Endothelial cell of umbilical vein (primary cell): Measurements from ENCODE around the gene BCL11A. TPM values are rescaled to one million over a fixed set of nuclear protein-coding genes. Genes with fewer than 3 reads are reported as not detected.

Experiments
- BruUV-seq: library from RNA; stranded (reverse); fragments of 400-500 nt; replicated peaks from 2 replicates; lab custom pipeline; 2021; lab: Mats Ljungman, UMichigan
- CTCF ChIA-PET: fragments of 300-600, 350-600 bp; sonication (Branson Sonifier 250); formaldehyde crosslinking; loops from one replicate; lab custom pipeline; 2021; ENCODE audit warnings: antibody characterized with exemption, inconsistent platforms; lab: Charles Lee
- POLR2A ChIA-PET: fragments of 300-600, 350-600 bp; sonication (Branson Sonifier 250); formaldehyde crosslinking; loops from one replicate; lab custom pipeline; 2021; ENCODE audit warnings: antibody characterized with exemption, inconsistent platforms; lab: Charles Lee
- DNase-seq: peaks from one replicate; pipeline ENCODE4 v3.0.0-alpha.2; 2011; ENCODE audit warnings: low read depth, low spot score
- FAIRE-seq: peaks from 2 replicates; lab custom pipeline; 2011; peaks lifted over from hg19 to GRCh38; lab: Jason Lieb, UNC
- H2AFZ ChIP-seq: 2 replicates; pipeline ENCODE4 v1.6.0; 2012; ENCODE audit warnings: low read depth, low read length, control low read depth, inconsistent platforms
- H3K27ac ChIP-seq: 2 replicates; pipeline ENCODE4 v1.5.1; 2011; ENCODE audit warnings: low read depth, mild to moderate bottlenecking, control low read depth, low read length, moderate library complexity; ENCODE audit not compliant: insufficient read depth
- H3K27me3 ChIP-seq, 2 experiments: 2 replicates each; pipeline versions ENCODE4 v1.6.0 to v1.6.1; 2011; ENCODE audit warnings: low read length in 2 of 2, mixed read lengths in 1 of 2; ENCODE audit not compliant: control insufficient read depth in 2 of 2, insufficient read depth in 2 of 2
- H3K36me3 ChIP-seq, 2 experiments: 2 replicates in 1 of 2; 3 replicates in 1 of 2; pipeline ENCODE4 v1.5.1; 2011; ENCODE audit warnings: low read length in 2 of 2, mild to moderate bottlenecking in 1 of 2, moderate library complexity in 1 of 2; ENCODE audit not compliant: control insufficient read depth in 2 of 2, insufficient read depth in 2 of 2; ENCODE audit errors: extremely low read depth in 1 of 2
- H3K4me1 ChIP-seq: 3 replicates; pipeline ENCODE4 v1.5.1; 2011; ENCODE audit warnings: mild to moderate bottlenecking, low read length; ENCODE audit not compliant: control insufficient read depth, insufficient read depth; ENCODE audit errors: extremely low read depth
- H3K4me2 ChIP-seq: 2 replicates; pipeline ENCODE4 v1.6.1; 2011; ENCODE audit warnings: low read length, control low read depth, mixed read lengths; ENCODE audit not compliant: insufficient read depth
- H3K4me3 ChIP-seq, 3 experiments: fragments of 200-600 bp in 1 of 3; sonication (generic), shearing (Covaris generic) in 1 of 3; replicated peaks in 1 of 3; 2 replicates each; pipeline ENCODE4 v1.5.1; 2011 to 2016; ENCODE audit warnings: control low read depth in 3 of 3, low read length in 3 of 3, mild to moderate bottlenecking in 2 of 3, inconsistent platforms in 1 of 3, low read depth in 1 of 3, moderate library complexity in 1 of 3; ENCODE audit not compliant: insufficient read depth in 1 of 3
- H3K79me2 ChIP-seq: 2 replicates; pipeline ENCODE4 v1.6.0; 2012; ENCODE audit warnings: low read length, inconsistent platforms; ENCODE audit not compliant: control insufficient read depth, insufficient read depth
- H3K9ac ChIP-seq: replicated peaks from 2 replicates; pipeline ENCODE3; 2011; ENCODE audit warnings: low read length, control low read depth; ENCODE audit not compliant: insufficient read depth; ENCODE audit errors: extremely low read depth
- H3K9me1 ChIP-seq: replicated peaks from 3 replicates; pipeline ENCODE4 v1.6.0; 2011; ENCODE audit warnings: mild to moderate bottlenecking, low read length; ENCODE audit not compliant: control insufficient read depth, insufficient read depth; ENCODE audit errors: extremely low read depth
- H3K9me3 ChIP-seq: replicated peaks from 2 replicates; pipeline ENCODE4 v1.5.1; 2012; ENCODE audit warnings: low read length, inconsistent platforms; ENCODE audit not compliant: control insufficient read depth, insufficient read depth
- H4K20me1 ChIP-seq: replicated peaks from 2 replicates; pipeline ENCODE3; 2011; ENCODE audit warnings: mild to moderate bottlenecking, low read length; ENCODE audit not compliant: control insufficient read depth, insufficient read depth; ENCODE audit errors: extremely low read depth
- EZH2 ChIP-seq: IDR thresholded peaks from 2 replicates; pipeline ENCODE4 v1.6.1; 2012; ENCODE audit warnings: borderline replicate concordance, low read depth, mild to moderate bottlenecking, moderate library complexity, low read length, inconsistent platforms; ENCODE audit not compliant: severe bottlenecking
- FOS ChIP-seq: IDR thresholded peaks from 2 replicates; pipeline ENCODE4 v1.6.1; 2011; ENCODE audit warnings: mild to moderate bottlenecking, low read length, moderate library complexity, borderline replicate concordance; ENCODE audit not compliant: insufficient read depth
- GATA2 ChIP-seq: IDR thresholded peaks from 2 replicates; pipeline ENCODE4 v1.7.0; 2011; ENCODE audit warnings: low read depth, mild to moderate bottlenecking, moderate library complexity, mixed read lengths, low read length; ENCODE audit not compliant: insufficient read length, insufficient read depth
- JUN ChIP-seq: IDR thresholded peaks from 2 replicates; pipeline ENCODE4 v1.6.1; 2011; ENCODE audit warnings: borderline replicate concordance, low read depth; ENCODE audit not compliant: insufficient read length, insufficient read depth
- MYC ChIP-seq: IDR thresholded peaks from one replicate; pipeline ENCODE4 v1.6.1; 2011; ENCODE audit warnings: mild to moderate bottlenecking, low read depth, low read length
- POLR2A ChIP-seq: IDR thresholded peaks from 2 replicates; pipeline ENCODE4 v1.6.1; 2012; ENCODE audit warnings: low read depth, mild to moderate bottlenecking, control low read depth, low read length
- POLR2AphosphoS5 ChIP-seq: IDR thresholded peaks from 2 replicates; pipeline ENCODE4 v1.6.1; 2012; ENCODE audit warnings: low read depth, mild to moderate bottlenecking, control low read depth, low read length, moderate library complexity; ENCODE audit not compliant: insufficient read depth
- dilution Hi-C: fragments of 300-500 bp; cut with MboI; formaldehyde crosslinking; loops from one replicate; pipeline ENCODE4 v1.15.0; 2019; ENCODE audit warnings: low sequenced_read_pairs; ENCODE audit not compliant: extremely low pct_ligation_motif_present
- intact Hi-C: fragments of 100-400 bp; cut with micrococcal nuclease; formaldehyde crosslinking; loops from one replicate; pipeline ENCODE4 v1.10.0; 2022
- polyA plus RNA-seq, 4 experiments: library from polyadenylated mRNA; depleted of rRNA in 3 of 4; stranded (reverse) in 3 of 4; unstranded in 1 of 4; fragments of >200 nt; gene quantifications; 2 replicates each; pipeline versions ENCODE4 v1.2.1 to v1.2.3, GENCODE V29; 2011 to 2012; ENCODE audit warnings: missing spikeins in 1 of 4
- total RNA-seq: library from RNA; stranded (reverse); gene quantifications from 2 replicates; pipeline ENCODE4 v1.2.3, GENCODE V29; 2021
- TF ChIP-seq, protein P1 (sequence below), 2 donors: IDR thresholded peaks; 1 replicate in 1 of 2; 2 replicates in 1 of 2; pipeline ENCODE4 v1.5.1; 2011; ENCODE audit warnings: low read length in 2 of 2, mild to moderate bottlenecking in 2 of 2, moderate library complexity in 2 of 2, control low read depth in 1 of 2, inconsistent platforms in 1 of 2, low read depth in 1 of 2; ENCODE audit not compliant: insufficient read depth in 1 of 2; ENCODE audit errors: extremely low read depth in 1 of 2
- TF ChIP-seq, protein P2 (sequence below): IDR thresholded peaks from 2 replicates; pipeline ENCODE4 v1.6.1; 2011; ENCODE audit not compliant: insufficient read depth, insufficient read length

The BCL11A gene
- total and polyA plus RNA-seq, 2 donors (not counting 3 experiments of a cell fraction or from before 2014, with no cell fraction given), result 0.12 to 0.88 TPM

DNA sequence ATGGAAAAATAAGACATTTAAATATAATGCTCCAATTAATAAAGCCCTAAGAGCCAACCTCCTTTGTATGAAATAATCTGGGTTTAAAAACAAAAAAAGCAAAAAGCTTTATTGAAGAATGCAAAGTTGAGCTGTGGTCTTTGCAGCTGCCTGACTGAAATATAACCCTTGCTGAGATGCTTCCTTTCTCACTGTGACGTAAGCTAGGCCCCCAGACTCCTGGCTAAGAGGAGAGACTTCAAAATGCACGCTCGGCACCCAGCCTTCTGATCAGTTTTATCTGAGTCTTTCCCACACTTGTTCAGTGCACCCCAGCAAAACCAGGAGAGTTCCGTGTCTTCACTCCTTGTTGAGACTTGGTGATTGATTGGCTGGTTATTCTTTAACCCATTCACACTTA is 115.3 kb downstream of the BCL11A start:
- no peak overlapping the region for H3K4me2 ChIP-seq
- ChIA-PET POLR2A (no interaction called here), CTCF (no interaction called here)
- TF ChIP-seq POLR2A (no peak), POLR2AphosphoS5 (no peak), JUN (no peak), MYC (no peak), EZH2 (no peak), GATA2 (no peak), FOS (no peak)
- TF ChIP-seq, protein P1, sequence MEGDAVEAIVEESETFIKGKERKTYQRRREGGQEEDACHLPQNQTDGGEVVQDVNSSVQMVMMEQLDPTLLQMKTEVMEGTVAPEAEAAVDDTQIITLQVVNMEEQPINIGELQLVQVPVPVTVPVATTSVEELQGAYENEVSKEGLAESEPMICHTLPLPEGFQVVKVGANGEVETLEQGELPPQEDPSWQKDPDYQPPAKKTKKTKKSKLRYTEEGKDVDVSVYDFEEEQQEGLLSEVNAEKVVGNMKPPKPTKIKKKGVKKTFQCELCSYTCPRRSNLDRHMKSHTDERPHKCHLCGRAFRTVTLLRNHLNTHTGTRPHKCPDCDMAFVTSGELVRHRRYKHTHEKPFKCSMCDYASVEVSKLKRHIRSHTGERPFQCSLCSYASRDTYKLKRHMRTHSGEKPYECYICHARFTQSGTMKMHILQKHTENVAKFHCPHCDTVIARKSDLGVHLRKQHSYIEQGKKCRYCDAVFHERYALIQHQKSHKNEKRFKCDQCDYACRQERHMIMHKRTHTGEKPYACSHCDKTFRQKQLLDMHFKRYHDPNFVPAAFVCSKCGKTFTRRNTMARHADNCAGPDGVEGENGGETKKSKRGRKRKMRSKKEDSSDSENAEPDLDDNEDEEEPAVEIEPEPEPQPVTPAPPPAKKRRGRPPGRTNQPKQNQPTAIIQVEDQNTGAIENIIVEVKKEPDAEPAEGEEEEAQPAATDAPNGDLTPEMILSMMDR (IDR thresholded peaks at IDR 0.05; ENCODE audit: extremely low read depth in 1 of 2, insufficient read depth in 1 of 2, low read depth in 1 of 2, low read length in 2 of 2), result no peak
- TF ChIP-seq, protein P2, sequence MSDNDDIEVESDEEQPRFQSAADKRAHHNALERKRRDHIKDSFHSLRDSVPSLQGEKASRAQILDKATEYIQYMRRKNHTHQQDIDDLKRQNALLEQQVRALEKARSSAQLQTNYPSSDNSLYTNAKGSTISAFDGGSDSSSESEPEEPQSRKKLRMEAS, result no peak
- BruUV-seq, result no TSS peak
- no peaks in the 10 kb centered on the region for H4K20me1 ChIP-seq
- no peaks in the 10 kb centered on the region for H3K27me3 ChIP-seq
- no peak for FAIRE-seq
- no peaks in the 10 kb centered on the region for H3K9me1 ChIP-seq
- H3K9ac ChIP-seq, result no peak overlapping the region
- intact Hi-C loops (no loop called here), dilution Hi-C loops (no loop called here)
- no peaks in the 10 kb centered on the region for H3K36me3 ChIP-seq
- H3K4me1 ChIP-seq, result no peaks in the 10 kb centered on the region
- no peak overlapping the region for H3K27ac ChIP-seq
- H3K4me3 ChIP-seq, result no peak overlapping the region
- H2AFZ ChIP-seq, result no peak overlapping the region
- no peak for DNase-seq
- no peaks in the 10 kb centered on the region for H3K9me3 ChIP-seq
- H3K79me2 ChIP-seq, result no peaks in the 10 kb centered on the region
